Uterus (tissue), 4 donors: ENCODE measurements around the gene S100A16. TPM values are rescaled to one million over a fixed set of nuclear protein-coding genes. Genes with fewer than 3 reads are reported as not detected.

Experiments used
- DNase-seq, 2 donors: peaks; one replicate each; pipeline ENCODE4 v3.0.0-alpha.2; 2019 to 2020
- H3K27ac ChIP-seq, 2 donors: fragments of 200-600 bp; sonication (generic); 1 replicate in 1 of 2; 2 replicates in 1 of 2; pipeline ENCODE4 v1.5.1; 2016 to 2018
- H3K27me3 ChIP-seq, 2 donors: fragments of 200-600 bp; sonication (generic); one replicate each; pipeline ENCODE4 v1.5.1; 2018 to 2019; ENCODE audit warnings: control low read depth in 1 of 2
- H3K36me3 ChIP-seq, 2 donors: fragments of 200-600 bp; sonication (generic); one replicate each; pipeline ENCODE4 v1.5.1; 2019; ENCODE audit warnings: control low read depth in 1 of 2
- H3K4me1 ChIP-seq, 2 donors: fragments of 200-600 bp; sonication (generic); one replicate each; pipeline ENCODE4 v1.5.1; 2018 to 2019; ENCODE audit warnings: control low read depth in 1 of 2
- H3K4me3 ChIP-seq, 2 donors: fragments of 200-600 bp; sonication (generic); 1 replicate in 1 of 2; 2 replicates in 1 of 2; pipeline ENCODE4 v1.5.1; 2018 to 2019; ENCODE audit warnings: mild to moderate bottlenecking in 1 of 2
- H3K9me3 ChIP-seq, 2 donors: fragments of 200-600 bp; sonication (generic); one replicate each; pipeline ENCODE4 v1.5.1; 2019; ENCODE audit warnings: control low read depth in 1 of 2
- CTCF ChIP-seq, 4 experiments: fragments of 200-600 bp in 2 of 4; fragments of 450-650 bp in 2 of 4; sonication (generic) in 2 of 4; IDR thresholded peaks; one replicate each; pipeline ENCODE4 v1.5.1; 2016 to 2019; ENCODE audit warnings: antibody characterized with exemption in 4 of 4, mild to moderate bottlenecking in 2 of 4, moderate library complexity in 1 of 4
- POLR2A ChIP-seq, 2 donors: fragments of 450-650 bp; IDR thresholded peaks; one replicate each; pipeline ENCODE4 v1.6.1; 2016; ENCODE audit warnings: antibody characterized with exemption in 2 of 2, mild to moderate bottlenecking in 1 of 2, moderate library complexity in 1 of 2
- intact Hi-C: fragments of 100-400 bp; cut with DNase I; formaldehyde crosslinking; loops from one replicate; pipeline ENCODE4 v1.15.1; 2023; ENCODE audit warnings: low total_unique reads
- total RNA-seq, 4 donors: library from RNA; depleted of rRNA in 3 of 4; stranded (reverse); fragments of >200 nt in 3 of 4; gene quantifications; one replicate each; pipeline versions ENCODE4 v1.1.0 to v1.2.4, GENCODE V29; 2014 to 2023
- donor health status: DM: yes; HTN: yes; CAD: no.

The S100A16 gene
- total RNA-seq, 4 donors from 2014 or later, result 57.4 to 122 (median 72.1) TPM

DNA sequence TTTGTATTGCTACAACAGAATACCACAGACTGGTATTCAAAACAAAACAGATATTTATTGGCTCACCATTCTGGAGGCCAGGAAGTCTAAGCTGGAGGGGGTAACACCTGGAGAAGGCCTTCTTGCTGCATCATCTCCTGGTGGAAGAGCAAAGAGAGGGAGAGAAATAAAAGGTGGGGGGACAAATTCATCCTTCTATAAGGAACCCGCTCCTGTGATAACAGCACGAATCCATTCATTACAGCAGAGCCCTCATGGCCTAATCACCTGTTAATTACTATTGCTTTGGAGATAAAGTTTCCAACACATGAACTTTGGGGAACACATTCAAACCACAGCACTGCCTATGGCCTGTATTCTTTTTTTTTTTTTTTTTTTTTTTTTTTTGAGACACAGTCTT, 52.7 kb downstream of the S100A16 start:
- no peaks in the 10 kb centered on the region for H3K4me1 ChIP-seq
- no peak for DNase-seq
- H3K27ac ChIP-seq, result no peak overlapping the region
- no peak for TF ChIP-seq POLR2A (IDR thresholded peaks at IDR 0.05)
- TF ChIP-seq CTCF (IDR thresholded peaks at IDR 0.05), result no peak
- no peaks in the 10 kb centered on the region for H3K9me3 ChIP-seq
- no peaks in the 10 kb centered on the region for H3K36me3 ChIP-seq
- no peak overlapping the region for H3K4me3 ChIP-seq
- intact Hi-C loops, result no loop called here
- no peaks in the 10 kb centered on the region for H3K27me3 ChIP-seq

DNA sequence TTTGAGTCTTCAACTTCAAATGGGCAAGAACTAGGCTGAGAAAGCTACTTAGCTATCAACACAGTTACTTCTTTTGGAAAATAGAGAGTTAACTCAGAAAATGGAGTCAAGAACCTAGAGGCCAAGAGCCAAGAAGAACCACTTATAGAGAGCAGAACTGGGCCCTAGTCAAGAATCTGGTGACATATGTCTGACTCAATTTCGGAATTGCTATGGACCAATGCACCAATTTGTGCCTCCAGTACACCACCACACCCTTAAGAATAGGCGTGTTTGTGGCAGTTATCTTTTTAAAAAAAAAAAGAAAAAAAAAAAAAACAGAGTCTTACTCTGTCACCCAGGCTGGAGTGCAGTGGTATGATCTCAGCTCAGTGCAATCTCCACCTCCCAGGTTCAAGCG, 55.1 kb downstream of the S100A16 start:
- Histone ChIP-seq H3K27me3 (no peaks in the 10 kb centered on the region), H3K27ac (no peak overlapping the region), H3K4me3 (no peak overlapping the region), H3K36me3 (no peaks in the 10 kb centered on the region), H3K9me3 (no peaks in the 10 kb centered on the region), H3K4me1 (no peaks in the 10 kb centered on the region)
- TF ChIP-seq POLR2A (IDR thresholded peaks at IDR 0.05), result no peak
- no peak for TF ChIP-seq CTCF (IDR thresholded peaks at IDR 0.05)
- no peak for DNase-seq
- intact Hi-C loops, result no loop called here

Other genes starting within 250 kb of the S100A16 start
- gene S100A12, start 237.5 kb downstream of the S100A16 start, total RNA-seq, result 1 to 10 TPM in 2 of 4 donors, not detected in 2; 2.6 to 3.2 TPM
- gene S100A8, start 222.1 kb downstream of the S100A16 start, total RNA-seq, result 10 to 100 TPM in 2 of 4 donors, 1 to 10 TPM in 1, not detected in 1; 5.4 to 25.2 (median 24.7) TPM
- gene S100A7A, start 196.6 kb downstream of the S100A16 start, total RNA-seq, result not detected
- 1 to 10 TPM in 1 of 4 donors, not detected in 3; 3.5 TPM for gene S100A7, start 152.5 kb downstream of the S100A16 start, total RNA-seq
- 100 to 1,000 TPM in 3 of 4 donors, 10 to 100 TPM in 1; 55.5 to 729 (median 448) TPM for gene S100A6, start 77.1 kb downstream of the S100A16 start, total RNA-seq
- gene S100A5, start 72.2 kb downstream of the S100A16 start, total RNA-seq, result not detected
- gene S100A4, start 67.3 kb downstream of the S100A16 start, total RNA-seq, result 100 to 1,000 TPM in 3 of 4 donors, 10 to 100 TPM in 1; 58.9 to 226 (median 155) TPM
- gene S100A3, start 63.9 kb downstream of the S100A16 start, total RNA-seq, result 1 to 10 TPM in 2 of 4 donors, not detected in 2; 1.2 to 3.7 TPM
- 1 to 10 TPM in 2 of 4 donors, not detected in 2; 2.1 to 2.7 TPM for gene S100A2, start 47.3 kb downstream of the S100A16 start, total RNA-seq
- 1 to 10 TPM in 1 of 4 donors, under 1 TPM in 1, not detected in 2; 0.29 to 6.2 TPM for gene S100A14, start 3.2 kb upstream of the S100A16 start, total RNA-seq
- gene S100A13, start 14.4 kb upstream of the S100A16 start, total RNA-seq, result 100 to 1,000 TPM in 2 of 4 donors, 10 to 100 TPM in 2; 25.9 to 269 (median 126) TPM
- 1 to 10 TPM in 1 of 4 donors, not detected in 3; 3.8 TPM for gene S100A1, start 15.3 kb upstream of the S100A16 start, total RNA-seq
- gene CHTOP, start 20.9 kb upstream of the S100A16 start, total RNA-seq, result 10 to 100 TPM; 43.8 to 91.0 (median 70.8) TPM
- 100 to 1,000 TPM in 1 of 4 donors, 10 to 100 TPM in 3; 35.5 to 101 (median 71.3) TPM for gene SNAPIN, start 45.6 kb upstream of the S100A16 start, total RNA-seq
- 100 to 1,000 TPM in 3 of 4 donors, 10 to 100 TPM in 1; 82.7 to 252 (median 111) TPM for gene ILF2, start 57.9 kb upstream of the S100A16 start, total RNA-seq
- gene NPR1, start 65.6 kb upstream of the S100A16 start, total RNA-seq, result 10 to 100 TPM; 34.1 to 74.0 (median 50.8) TPM
- gene INTS3, start 114.9 kb upstream of the S100A16 start, total RNA-seq, result 10 to 100 TPM; 35.9 to 70.1 (median 61.3) TPM
- gene SLC27A3, start 162.3 kb upstream of the S100A16 start, total RNA-seq, result 100 to 1,000 TPM in 1 of 4 donors, 10 to 100 TPM in 3; 12.9 to 364 (median 36.7) TPM